ENCODE results near the gene IFI27L2.

The IFI27L2 gene

GRCh38 chr14:94089479-94089878, 39.9 kb downstream of the IFI27L2 start:
- Histone ChIP-seq H3K9ac (ENCODE audit: low read depth in 1 of 2, low read length in 2 of 2) (no peak overlapping the region), H3K27me3 (ENCODE audit: control insufficient read depth in 1 of 2, insufficient read depth in 2 of 2, low read length in 2 of 2) (no peaks in the 10 kb centered on the region), H3K4me3 (ENCODE audit: low read depth in 1 of 2, low read length in 2 of 2) (no peak overlapping the region), H3K36me3 (ENCODE audit: control insufficient read depth in 1 of 2, insufficient read depth in 2 of 2, low read length in 2 of 2) (no peaks in the 10 kb centered on the region), H3K27ac (ENCODE audit: low read depth, low read length) (no peak overlapping the region), H3K9me3 (ENCODE audit: control insufficient read depth in 1 of 2, low read length in 2 of 2) (no peaks in the 10 kb centered on the region), H3K4me1 (ENCODE audit: control insufficient read depth in 1 of 2, insufficient read depth in 2 of 2, low read length in 2 of 2) (no peaks in the 10 kb centered on the region)

- H3K9ac ChIP-seq (ENCODE audit: low read depth in 1 of 2, low read length in 2 of 2) = no peak overlapping the region
- no peaks in the 10 kb centered on the region for H3K4me1 ChIP-seq (ENCODE audit: control insufficient read depth in 1 of 2, insufficient read depth in 2 of 2, low read length in 2 of 2)
- H3K27me3 ChIP-seq (ENCODE audit: control insufficient read depth in 1 of 2, insufficient read depth in 2 of 2, low read length in 2 of 2) = no peaks in the 10 kb centered on the region
- H3K36me3 ChIP-seq (ENCODE audit: control insufficient read depth in 1 of 2, insufficient read depth in 2 of 2, low read length in 2 of 2) = no peaks in the 10 kb centered on the region
- H3K4me3 ChIP-seq (ENCODE audit: low read depth in 1 of 2, low read length in 2 of 2) = no peak overlapping the region
- H3K9me3 ChIP-seq (ENCODE audit: control insufficient read depth in 1 of 2, low read length in 2 of 2) = no peaks in the 10 kb centered on the region
- H3K27ac ChIP-seq (ENCODE audit: low read depth, low read length) = no peak overlapping the region
Observed at GRCh38 chr14:94088516-94088915, 40.9 kb downstream of the IFI27L2 start.

GRCh38 chr14:94087891-94088290, 41.5 kb downstream of the IFI27L2 start:
- no peak overlapping the region for H3K4me3 ChIP-seq (ENCODE audit: low read depth in 1 of 2, low read length in 2 of 2)
- H3K36me3 ChIP-seq (ENCODE audit: control insufficient read depth in 1 of 2, insufficient read depth in 2 of 2, low read length in 2 of 2) = no peaks in the 10 kb centered on the region
- no peak overlapping the region for H3K9ac ChIP-seq (ENCODE audit: low read depth in 1 of 2, low read length in 2 of 2)
- H3K9me3 ChIP-seq (ENCODE audit: control insufficient read depth in 1 of 2, low read length in 2 of 2) = no peaks in the 10 kb centered on the region
- H3K27ac ChIP-seq (ENCODE audit: low read depth, low read length) = no peak overlapping the region
- no peaks in the 10 kb centered on the region for H3K27me3 ChIP-seq (ENCODE audit: control insufficient read depth in 1 of 2, insufficient read depth in 2 of 2, low read length in 2 of 2)
- no peaks in the 10 kb centered on the region for H3K4me1 ChIP-seq (ENCODE audit: control insufficient read depth in 1 of 2, insufficient read depth in 2 of 2, low read length in 2 of 2)

GRCh38 chr14:94081386-94081820, 48.0 kb downstream of the IFI27L2 start:
- Histone ChIP-seq H3K9ac (ENCODE audit: low read depth in 1 of 2, low read length in 2 of 2) (peak overlapping the region; percentile 85 to 96), H3K27me3 (ENCODE audit: control insufficient read depth in 1 of 2, insufficient read depth in 2 of 2, low read length in 2 of 2) (no peaks in the 10 kb centered on the region), H3K4me3 (ENCODE audit: low read depth in 1 of 2, low read length in 2 of 2) (peak overlapping the region; percentile 69 to 90), H3K27ac (ENCODE audit: low read depth, low read length) (peak overlapping the region; percentile 54), H3K9me3 (ENCODE audit: control insufficient read depth in 1 of 2, low read length in 2 of 2) (no peaks in the 10 kb centered on the region), H3K36me3 (ENCODE audit: control insufficient read depth in 1 of 2, insufficient read depth in 2 of 2, low read length in 2 of 2) (peaks cover 0 to 16% of the 10 kb centered on the region in 2 donors), H3K4me1 (ENCODE audit: control insufficient read depth in 1 of 2, insufficient read depth in 2 of 2, low read length in 2 of 2) (peaks cover 33 to 35% of the 10 kb centered on the region in 2 donors)

GRCh38 chr14:94080621-94081385, 48.6 kb downstream of the IFI27L2 start, which contains the start of the genes DDX24 and IFI27L1:
Gene DDX24, minus strand, starts transcription at chr14:94081202. Its CDS starts 1,460 bp downstream, at chr14:94079742.
Gene IFI27L1, plus strand, starts transcription at chr14:94081310. Its CDS starts 15,628 bp downstream, at chr14:94096938.
- Histone ChIP-seq H3K27me3 (ENCODE audit: control insufficient read depth in 1 of 2, insufficient read depth in 2 of 2, low read length in 2 of 2) (no peaks in the 10 kb centered on the region), H3K36me3 (ENCODE audit: control insufficient read depth in 1 of 2, insufficient read depth in 2 of 2, low read length in 2 of 2) (peaks cover 0 to 16% of the 10 kb centered on the region in 2 donors), H3K4me3 (ENCODE audit: low read depth in 1 of 2, low read length in 2 of 2) (peak within 1 kb of the TSS; percentile 69 to 90), H3K9ac (ENCODE audit: low read depth in 1 of 2, low read length in 2 of 2) (peak within 1 kb of the TSS; percentile 85 to 96), H3K9me3 (ENCODE audit: control insufficient read depth in 1 of 2, low read length in 2 of 2) (no peaks in the 10 kb centered on the region), H3K27ac (ENCODE audit: low read depth, low read length) (peak within 1 kb of the TSS; percentile 86), H3K4me1 (ENCODE audit: control insufficient read depth in 1 of 2, insufficient read depth in 2 of 2, low read length in 2 of 2) (peaks cover 33 to 35% of the 10 kb centered on the region in 2 donors)

- peaks cover 33 to 35% of the 10 kb centered on the region in 2 donors for H3K4me1 ChIP-seq (ENCODE audit: control insufficient read depth in 1 of 2, insufficient read depth in 2 of 2, low read length in 2 of 2)
- no peaks in the 10 kb centered on the region for H3K27me3 ChIP-seq (ENCODE audit: control insufficient read depth in 1 of 2, insufficient read depth in 2 of 2, low read length in 2 of 2)
- peak overlapping the region; percentile 85 to 96 for H3K9ac ChIP-seq (ENCODE audit: low read depth in 1 of 2, low read length in 2 of 2)
- peak overlapping the region; percentile 86 for H3K27ac ChIP-seq (ENCODE audit: low read depth, low read length)
- H3K4me3 ChIP-seq (ENCODE audit: low read depth in 1 of 2, low read length in 2 of 2) = peak overlapping the region; percentile 69 to 90
- H3K36me3 ChIP-seq (ENCODE audit: control insufficient read depth in 1 of 2, insufficient read depth in 2 of 2, low read length in 2 of 2) = peaks cover 0 to 16% of the 10 kb centered on the region in 2 donors
- peaks cover 0 to 5% of the 10 kb centered on the region in 2 donors for H3K9me3 ChIP-seq (ENCODE audit: control insufficient read depth in 1 of 2, low read length in 2 of 2)
Observed at GRCh38 chr14:94079891-94080620, 49.3 kb downstream of the IFI27L2 start.

GRCh38 chr14:94077823-94078222, 51.6 kb downstream of the IFI27L2 start:
- peak overlapping the region; percentile 69 to 90 for H3K4me3 ChIP-seq (ENCODE audit: low read depth in 1 of 2, low read length in 2 of 2)
- no peak overlapping the region for H3K27ac ChIP-seq (ENCODE audit: low read depth, low read length)
- peaks cover 33 to 35% of the 10 kb centered on the region in 2 donors for H3K4me1 ChIP-seq (ENCODE audit: control insufficient read depth in 1 of 2, insufficient read depth in 2 of 2, low read length in 2 of 2)

More at GRCh38 chr14:94077823-94078222, 51.6 kb downstream of the IFI27L2 start:
- Histone ChIP-seq H3K27me3 (ENCODE audit: control insufficient read depth in 1 of 2, insufficient read depth in 2 of 2, low read length in 2 of 2) (no peaks in the 10 kb centered on the region), H3K9me3 (ENCODE audit: control insufficient read depth in 1 of 2, low read length in 2 of 2) (peaks cover 5 to 14% of the 10 kb centered on the region in 2 donors), H3K36me3 (ENCODE audit: control insufficient read depth in 1 of 2, insufficient read depth in 2 of 2, low read length in 2 of 2) (peaks cover 0 to 16% of the 10 kb centered on the region in 2 donors), H3K9ac (ENCODE audit: low read depth in 1 of 2, low read length in 2 of 2) (no peak overlapping the region)
